AG04449 (cell line): ENCODE data around the gene FGF9.

Experiments used
- CTCF ChIA-PET: fragments of 350-600 bp; formaldehyde crosslinking; extraction: SDS; loops from one replicate; lab custom pipeline; 2021; ENCODE audit warnings: antibody characterized with exemption; lab: Yijun Ruan, JAX
- POLR2A ChIA-PET: fragments of 400-600, 350-600 bp; formaldehyde crosslinking; extraction: SDS; loops from one replicate; lab custom pipeline; 2020; ENCODE audit warnings: antibody characterized with exemption, inconsistent platforms; lab: Yijun Ruan, JAX
- DNase-seq: peaks from one replicate; pipeline ENCODE4 v3.0.0-alpha.2; 2010; ENCODE audit warnings: low read depth, low spot score
- H3K4me3 ChIP-seq: 2 replicates; pipeline ENCODE4 v1.5.1; 2011; ENCODE audit warnings: low read depth, mild to moderate bottlenecking, control low read depth, low read length
- TF ChIP-seq, protein P1 (sequence below): IDR thresholded peaks from one replicate; pipeline ENCODE4 v1.5.1; 2011; ENCODE audit warnings: mild to moderate bottlenecking, moderate library complexity, low read length, control low read depth, inconsistent platforms; ENCODE audit not compliant: insufficient read depth; ENCODE audit errors: missing control alignments

Gene FGF9

DNA sequence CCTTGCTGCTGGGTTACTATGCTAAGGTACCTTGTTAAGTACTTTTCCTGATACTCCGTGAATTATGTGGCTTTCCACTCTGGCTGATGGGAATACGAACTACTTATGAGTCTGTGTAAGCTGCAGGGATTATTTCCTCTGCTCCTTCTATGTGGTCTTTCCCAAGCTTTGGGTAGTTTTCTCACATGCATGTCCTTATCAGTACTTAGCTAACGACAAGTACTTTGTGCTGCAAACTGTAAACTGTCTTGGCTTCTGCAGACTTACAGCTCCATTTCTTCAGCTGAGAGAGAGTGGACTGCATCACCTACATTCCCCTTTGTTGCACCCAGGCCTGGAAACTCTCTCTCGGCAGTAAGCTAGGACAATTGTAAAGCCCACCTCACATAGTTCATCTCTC lies 76.6 kb downstream of the FGF9 start:
- TF ChIP-seq, protein P1, sequence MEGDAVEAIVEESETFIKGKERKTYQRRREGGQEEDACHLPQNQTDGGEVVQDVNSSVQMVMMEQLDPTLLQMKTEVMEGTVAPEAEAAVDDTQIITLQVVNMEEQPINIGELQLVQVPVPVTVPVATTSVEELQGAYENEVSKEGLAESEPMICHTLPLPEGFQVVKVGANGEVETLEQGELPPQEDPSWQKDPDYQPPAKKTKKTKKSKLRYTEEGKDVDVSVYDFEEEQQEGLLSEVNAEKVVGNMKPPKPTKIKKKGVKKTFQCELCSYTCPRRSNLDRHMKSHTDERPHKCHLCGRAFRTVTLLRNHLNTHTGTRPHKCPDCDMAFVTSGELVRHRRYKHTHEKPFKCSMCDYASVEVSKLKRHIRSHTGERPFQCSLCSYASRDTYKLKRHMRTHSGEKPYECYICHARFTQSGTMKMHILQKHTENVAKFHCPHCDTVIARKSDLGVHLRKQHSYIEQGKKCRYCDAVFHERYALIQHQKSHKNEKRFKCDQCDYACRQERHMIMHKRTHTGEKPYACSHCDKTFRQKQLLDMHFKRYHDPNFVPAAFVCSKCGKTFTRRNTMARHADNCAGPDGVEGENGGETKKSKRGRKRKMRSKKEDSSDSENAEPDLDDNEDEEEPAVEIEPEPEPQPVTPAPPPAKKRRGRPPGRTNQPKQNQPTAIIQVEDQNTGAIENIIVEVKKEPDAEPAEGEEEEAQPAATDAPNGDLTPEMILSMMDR = no peak
- no peak overlapping the region for H3K4me3 ChIP-seq
- ChIA-PET POLR2A (no interaction called here), CTCF (no interaction called here)
- no peak for DNase-seq

DNA sequence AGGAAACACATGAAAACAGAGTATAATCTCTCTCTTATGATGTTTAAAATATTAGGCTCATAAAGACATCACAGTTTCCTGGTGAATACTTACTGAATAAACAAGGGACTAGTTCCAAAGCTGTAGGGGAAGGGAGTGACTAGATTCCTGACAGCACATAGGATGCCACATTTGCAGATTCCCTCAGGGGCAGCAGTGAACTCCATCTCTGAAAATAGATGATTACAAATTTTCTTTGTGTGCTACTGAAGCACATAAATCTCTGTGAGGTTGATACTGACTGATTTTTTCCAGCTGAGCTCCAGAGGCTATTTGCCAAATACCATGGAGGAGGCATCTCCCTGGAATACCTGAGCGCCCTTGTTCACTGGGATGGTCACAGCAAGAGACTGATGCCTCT lies 77.3 kb downstream of the FGF9 start:
- H3K4me3 ChIP-seq = no peak overlapping the region
- DNase-seq = no peak
- ChIA-PET CTCF (no interaction called here), POLR2A (no interaction called here)
- TF ChIP-seq, protein P1 = no peak

DNA sequence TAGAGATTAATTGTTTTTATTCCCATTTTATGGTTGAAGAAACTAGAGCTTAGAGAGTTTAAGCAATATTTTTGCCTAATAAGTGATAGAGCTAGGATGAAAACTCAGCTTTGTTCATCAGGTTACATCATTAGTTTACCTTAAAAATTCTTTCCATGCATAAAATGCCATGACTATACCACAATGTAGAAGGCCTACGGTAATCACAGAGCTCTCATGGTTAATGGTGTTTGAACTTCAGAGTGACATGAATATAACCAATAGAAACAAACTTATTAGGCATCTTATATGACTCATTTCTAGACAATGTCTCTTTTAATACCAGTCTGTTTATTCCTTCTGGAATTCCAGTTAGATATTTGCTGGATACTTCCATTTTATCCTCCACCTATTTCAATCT lies 78.5 kb downstream of the FGF9 start:
- DNase-seq = no peak
- POLR2A ChIA-PET = no interaction called here
- no peak overlapping the region for H3K4me3 ChIP-seq
- TF ChIP-seq, protein P1 = no peak
- CTCF ChIA-PET = no interaction called here

DNA sequence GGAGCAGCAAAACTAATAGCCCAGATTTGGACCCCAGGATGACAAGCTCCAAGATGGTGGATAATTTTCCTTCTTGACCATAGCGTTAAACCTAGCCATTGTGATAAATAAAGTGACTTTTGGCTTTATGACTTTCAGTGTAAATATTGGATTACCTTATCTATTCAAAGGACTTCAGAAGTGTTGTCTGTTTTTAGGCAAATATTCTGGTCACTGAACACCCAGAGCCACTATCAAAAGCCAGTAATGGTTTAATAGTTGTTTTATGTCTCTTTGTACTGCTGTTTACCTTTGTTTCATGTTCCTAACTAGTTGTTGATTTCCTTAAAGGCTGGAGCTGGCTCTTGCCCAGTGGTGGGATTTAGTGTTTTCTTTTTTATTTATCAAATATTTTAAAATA lies 81.6 kb downstream of the FGF9 start:
- ChIA-PET POLR2A (no interaction called here), CTCF (no interaction called here)
- no peak for DNase-seq
- TF ChIP-seq, protein P1 = no peak
- H3K4me3 ChIP-seq = no peak overlapping the region

DNA sequence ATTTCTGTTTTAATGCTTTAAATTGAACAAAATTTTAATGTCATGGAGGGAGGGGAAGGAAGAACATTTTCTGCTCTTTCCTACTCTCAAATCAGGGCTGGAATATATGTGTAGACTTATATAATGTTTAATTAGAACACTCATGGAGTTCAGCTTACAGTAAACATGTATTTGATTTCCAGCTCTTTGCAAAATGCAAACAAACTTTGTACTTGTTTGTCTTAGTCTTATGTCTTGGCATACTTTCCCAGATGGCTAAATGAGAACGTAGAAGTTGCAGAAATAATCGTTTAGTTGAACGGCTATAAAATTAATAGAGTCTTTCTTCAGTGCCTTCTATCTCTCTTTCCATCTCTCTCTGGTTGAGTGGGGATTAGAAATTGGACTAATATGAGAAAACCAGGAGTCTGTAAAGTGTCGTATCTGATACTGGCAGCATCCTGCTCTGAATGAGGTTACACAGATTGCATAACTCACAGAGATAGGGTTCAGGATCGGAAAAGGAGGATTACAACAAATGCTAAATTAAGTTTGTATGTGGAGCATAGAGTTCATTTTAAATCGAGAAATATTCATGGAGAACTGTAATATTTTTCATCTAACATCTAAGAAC lies 82.3 kb downstream of the FGF9 start:
- TF ChIP-seq, protein P1 = no peak
- CTCF ChIA-PET = no interaction called here
- DNase-seq = no peak
- H3K4me3 ChIP-seq = no peak overlapping the region
- POLR2A ChIA-PET = no interaction called here
